Lower lobe of right lung (tissue), 2 donors: Measurements from ENCODE around the gene CFHR2. TPM values are rescaled to one million over a fixed set of nuclear protein-coding genes. Genes with fewer than 3 reads are reported as not detected.
"Not testable (repeated sequence)": the region's sequence is repeated elsewhere in the genome, so short reads cannot be mapped to it uniquely, and the experiment has no call there.

Source experiments
- ATAC-seq, 2 donors: fragments of 200-7000 bp; cut with Tn5 transposase; one replicate each; pipeline ENCODE4 v1.9.1; 2020 to 2022; ENCODE audit warnings: mild to moderate bottlenecking in 2 of 2, moderate library complexity in 2 of 2
- DNase-seq: peaks from one replicate; pipeline ENCODE4 v3.0.0-alpha.2; 2020
- H3K27ac ChIP-seq: fragments of 200-600 bp; one replicate; pipeline ENCODE4 v1.8.0; 2022
- H3K27me3 ChIP-seq: fragments of 200-600 bp; one replicate; pipeline ENCODE4 v1.8.0; 2022; ENCODE audit warnings: low read depth
- H3K36me3 ChIP-seq: fragments of 200-600 bp; one replicate; pipeline ENCODE4 v1.8.0; 2022; ENCODE audit warnings: mild to moderate bottlenecking
- H3K4me1 ChIP-seq: fragments of 200-600 bp; one replicate; pipeline ENCODE4 v1.8.0; 2022
- H3K4me3 ChIP-seq: fragments of 200-600 bp; one replicate; pipeline ENCODE4 v1.8.0; 2022; ENCODE audit warnings: mild to moderate bottlenecking
- H3K9me3 ChIP-seq: fragments of 200-600 bp; one replicate; pipeline ENCODE4 v1.8.0; 2022
- intact Hi-C: fragments of 100-400 bp; cut with DNase I; formaldehyde crosslinking; loops from one replicate; pipeline ENCODE4 v1.11.0; 2022
- long read RNA-seq: library from polyadenylated mRNA; unstranded; transcript quantifications from one replicate; pipeline ENCODE4 v2.0.0, GENCODE V29; 2021
- total RNA-seq: library from RNA; stranded (reverse); fragmentation: NEBNext Ultra II Directional; extraction: Animal tissue kit (Norgen Biotek cat#: 25700); gene quantifications from one replicate; pipeline ENCODE4 v1.2.1, GENCODE V29; 2021
- TF ChIP-seq, protein P1 (sequence below): fragments of 200-600 bp; IDR thresholded peaks from one replicate; pipeline ENCODE4 v1.8.0; 2022; ENCODE audit warnings: antibody characterized with exemption, mild to moderate bottlenecking
- donor health status: DM: no; HTN: yes; CAD: no; lungs with severe emphysema.

The CFHR2 gene
- not detected for total RNA-seq
- long read RNA-seq = 0 reads

- H3K9me3 ChIP-seq, H3K27me3 ChIP-seq, H3K36me3 ChIP-seq, H3K4me3 ChIP-seq, intact Hi-C loops, H3K27ac ChIP-seq, ATAC-seq, DNase-seq, H3K4me1 ChIP-seq: not testable (repeated sequence)
These were observed at the start of gene CFHR2 for GRCh38 chr1:196943568-196943967. Gene CFHR2 (plus strand): TSS chr1:196943738. CDS start chr1:196943881, 143 bp downstream.

DNA sequence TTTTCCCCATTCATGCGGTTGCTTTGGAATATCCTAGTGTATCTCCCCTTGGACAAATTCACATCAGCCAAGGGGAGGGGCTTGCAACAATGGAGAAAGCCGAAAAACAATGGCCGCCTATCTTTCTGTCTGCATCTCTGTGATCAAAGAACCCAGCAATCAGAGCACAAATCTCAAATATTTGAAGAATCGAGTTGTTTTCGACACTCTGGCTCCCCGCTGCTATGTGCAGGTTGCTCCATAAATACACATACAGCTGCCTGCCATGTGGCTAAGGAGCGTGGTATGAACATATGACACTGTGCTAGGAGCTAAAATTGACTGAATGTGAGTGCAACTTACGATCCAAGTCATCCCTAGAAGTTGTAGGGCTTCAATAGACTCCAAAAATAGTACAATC lies 47.2 kb upstream of the CFHR2 start:
- peaks cover 11% of the 10 kb centered on the region for H3K27me3 ChIP-seq
- ATAC-seq (no peak), DNase-seq (no peak)
- intact Hi-C loops = no loop called here
- H3K36me3 ChIP-seq = no peaks in the 10 kb centered on the region
- TF ChIP-seq, protein P1, sequence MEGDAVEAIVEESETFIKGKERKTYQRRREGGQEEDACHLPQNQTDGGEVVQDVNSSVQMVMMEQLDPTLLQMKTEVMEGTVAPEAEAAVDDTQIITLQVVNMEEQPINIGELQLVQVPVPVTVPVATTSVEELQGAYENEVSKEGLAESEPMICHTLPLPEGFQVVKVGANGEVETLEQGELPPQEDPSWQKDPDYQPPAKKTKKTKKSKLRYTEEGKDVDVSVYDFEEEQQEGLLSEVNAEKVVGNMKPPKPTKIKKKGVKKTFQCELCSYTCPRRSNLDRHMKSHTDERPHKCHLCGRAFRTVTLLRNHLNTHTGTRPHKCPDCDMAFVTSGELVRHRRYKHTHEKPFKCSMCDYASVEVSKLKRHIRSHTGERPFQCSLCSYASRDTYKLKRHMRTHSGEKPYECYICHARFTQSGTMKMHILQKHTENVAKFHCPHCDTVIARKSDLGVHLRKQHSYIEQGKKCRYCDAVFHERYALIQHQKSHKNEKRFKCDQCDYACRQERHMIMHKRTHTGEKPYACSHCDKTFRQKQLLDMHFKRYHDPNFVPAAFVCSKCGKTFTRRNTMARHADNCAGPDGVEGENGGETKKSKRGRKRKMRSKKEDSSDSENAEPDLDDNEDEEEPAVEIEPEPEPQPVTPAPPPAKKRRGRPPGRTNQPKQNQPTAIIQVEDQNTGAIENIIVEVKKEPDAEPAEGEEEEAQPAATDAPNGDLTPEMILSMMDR = no peak
- H3K4me1 ChIP-seq = no peaks in the 10 kb centered on the region
- no peak overlapping the region for H3K4me3 ChIP-seq
- no peaks in the 10 kb centered on the region for H3K9me3 ChIP-seq
- no peak overlapping the region for H3K27ac ChIP-seq

- intact Hi-C loops = no loop called here
- ATAC-seq = peak in 1 of 2 donors; percentile 40
- Histone ChIP-seq H3K4me1 (no peaks in the 10 kb centered on the region), H3K27ac (no peak overlapping the region), H3K4me3 (no peak overlapping the region), H3K36me3 (no peaks in the 10 kb centered on the region), H3K9me3 (no peaks in the 10 kb centered on the region), H3K27me3 (peaks cover 11% of the 10 kb centered on the region)
- TF ChIP-seq, protein P1 = no peak
- DNase-seq = no peak
These were observed 46.2 kb upstream of the CFHR2 start for GRCh38 chr1:196897158-196897828.

DNA sequence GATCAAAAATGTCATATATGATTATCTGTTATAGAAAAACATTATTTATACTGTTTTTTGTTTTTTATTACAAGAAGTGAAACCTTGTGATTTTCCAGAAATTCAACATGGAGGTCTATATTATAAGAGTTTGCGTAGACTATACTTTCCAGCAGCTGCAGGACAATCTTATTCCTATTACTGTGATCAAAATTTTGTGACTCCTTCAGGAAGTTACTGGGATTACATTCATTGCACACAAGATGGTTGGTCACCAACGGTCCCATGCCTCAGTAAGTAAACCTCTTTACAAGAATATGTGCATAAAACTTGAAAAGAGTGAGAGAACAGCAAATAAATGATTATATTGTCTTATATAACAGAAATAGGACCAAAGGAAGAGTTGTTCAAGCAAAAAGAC lies 41.2 kb upstream of the CFHR2 start:
- no peak overlapping the region for H3K27ac ChIP-seq
- DNase-seq = no peak
- H3K4me3 ChIP-seq = no peak overlapping the region
- H3K4me1 ChIP-seq = no peaks in the 10 kb centered on the region
- ATAC-seq = no peak
- no peaks in the 10 kb centered on the region for H3K9me3 ChIP-seq
- peaks cover 6% of the 10 kb centered on the region for H3K27me3 ChIP-seq
- TF ChIP-seq, protein P1 = no peak
- no peaks in the 10 kb centered on the region for H3K36me3 ChIP-seq
- intact Hi-C loops = no loop called here

GRCh38 chr1:196910215-196910614 lies 33.3 kb upstream of the CFHR2 start:
- Histone ChIP-seq H3K36me3 (no peaks in the 10 kb centered on the region), H3K4me3 (no peak overlapping the region), H3K27me3 (no peaks in the 10 kb centered on the region), H3K4me1 (no peaks in the 10 kb centered on the region), H3K27ac (no peak overlapping the region), H3K9me3 (no peaks in the 10 kb centered on the region)
- TF ChIP-seq, protein P1 = no peak
- intact Hi-C loops = no loop called here
- no peak for DNase-seq
- ATAC-seq = no peak

- intact Hi-C loops, H3K9me3 ChIP-seq, ATAC-seq, H3K27me3 ChIP-seq, H3K27ac ChIP-seq, H3K4me1 ChIP-seq, DNase-seq, H3K36me3 ChIP-seq, H3K4me3 ChIP-seq: not testable (repeated sequence)
These were observed 31.3 kb upstream of the CFHR2 start for GRCh38 chr1:196912283-196912682.

GRCh38 chr1:196926839-196927238 lies 16.7 kb upstream of the CFHR2 start:
- ATAC-seq, H3K4me3 ChIP-seq, H3K27ac ChIP-seq, H3K9me3 ChIP-seq, H3K36me3 ChIP-seq, intact Hi-C loops, H3K4me1 ChIP-seq, DNase-seq, H3K27me3 ChIP-seq: not testable (repeated sequence)

- H3K9me3 ChIP-seq, intact Hi-C loops, H3K4me1 ChIP-seq, H3K27ac ChIP-seq, H3K36me3 ChIP-seq, ATAC-seq, H3K4me3 ChIP-seq, H3K27me3 ChIP-seq, DNase-seq: not testable (repeated sequence)
These were observed 10.7 kb upstream of the CFHR2 start for GRCh38 chr1:196932853-196933252.
